ENCODE measurements around the gene ANP32E.
A peak's percentile ranks its signal among the peaks of the same experiment; 100 is the strongest.

Gene ANP32E

DNA sequence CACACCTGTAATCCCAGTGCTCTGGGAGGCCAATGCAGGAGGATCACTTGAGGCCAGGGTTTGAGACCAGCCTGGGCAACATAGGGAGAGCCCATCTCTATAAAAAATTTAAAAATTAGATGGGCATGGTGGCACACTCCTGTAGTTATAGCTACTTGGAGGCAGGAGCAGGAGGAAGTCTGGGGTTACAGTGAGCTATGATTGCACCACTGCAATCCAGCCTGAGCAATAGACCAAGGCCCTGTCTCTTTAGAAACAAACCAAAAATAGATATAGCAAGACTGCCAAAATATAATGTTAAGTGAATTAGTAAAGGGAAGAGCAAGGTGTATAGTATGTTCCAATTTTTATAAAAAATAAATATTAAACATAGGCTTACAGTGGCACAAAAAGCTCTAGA, 57.4 kb downstream of the ANP32E start:
- Mint-ChIP-seq H3K4me3 (no peak overlapping the region), H3K27me3 (no peaks in the 10 kb centered on the region), H3K4me1 (no peaks in the 10 kb centered on the region), H3K36me3 (ENCODE audit: low read depth) (no peaks in the 10 kb centered on the region), H3K27ac (no peak overlapping the region), H3K9me3 (no peaks in the 10 kb centered on the region)
- ATAC-seq (no peak), DNase-seq (no peak)

GRCh38 chr1:150176593-150176992, 59.3 kb downstream of the ANP32E start:
- Mint-ChIP-seq H3K27ac (no peak overlapping the region), H3K27me3 (no peaks in the 10 kb centered on the region), H3K4me3 (no peak overlapping the region), H3K4me1 (no peaks in the 10 kb centered on the region), H3K36me3 (ENCODE audit: low read depth) (no peaks in the 10 kb centered on the region), H3K9me3 (no peaks in the 10 kb centered on the region)
- DNase-seq (no peak), ATAC-seq (no peak)

GRCh38 chr1:150173141-150173585, 62.7 kb downstream of the ANP32E start:
- no peak for ATAC-seq
- peaks cover 6% of the 10 kb centered on the region for H3K4me1 Mint-ChIP-seq
- no peak for DNase-seq
- H3K27ac Mint-ChIP-seq, result no peak overlapping the region
- no peak overlapping the region for H3K4me3 Mint-ChIP-seq
- H3K36me3 Mint-ChIP-seq (ENCODE audit: low read depth), result no peaks in the 10 kb centered on the region
- no peaks in the 10 kb centered on the region for H3K27me3 Mint-ChIP-seq
- no peaks in the 10 kb centered on the region for H3K9me3 Mint-ChIP-seq

DNA sequence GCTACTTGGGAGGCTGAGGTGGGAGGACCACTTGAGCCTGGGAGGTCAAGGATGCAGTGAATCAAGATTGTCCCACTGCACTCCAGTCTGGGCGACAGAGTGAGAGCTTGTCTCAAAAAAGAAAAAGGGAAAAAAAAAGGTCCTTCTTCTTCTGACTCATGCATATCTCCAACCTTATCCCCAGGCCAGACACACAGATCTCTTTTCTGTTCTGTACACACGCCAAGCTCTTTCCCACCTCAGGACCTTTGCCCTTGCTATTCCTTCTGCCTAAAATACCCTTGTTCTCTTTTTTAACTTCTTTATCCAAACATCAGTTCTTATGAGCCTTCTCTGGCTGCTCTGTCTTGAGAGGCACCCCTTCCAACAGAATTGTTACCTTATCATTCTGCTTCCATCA, 64.1 kb downstream of the ANP32E start:
- ATAC-seq, result no peak
- H3K27me3 Mint-ChIP-seq, result no peaks in the 10 kb centered on the region

DNA sequence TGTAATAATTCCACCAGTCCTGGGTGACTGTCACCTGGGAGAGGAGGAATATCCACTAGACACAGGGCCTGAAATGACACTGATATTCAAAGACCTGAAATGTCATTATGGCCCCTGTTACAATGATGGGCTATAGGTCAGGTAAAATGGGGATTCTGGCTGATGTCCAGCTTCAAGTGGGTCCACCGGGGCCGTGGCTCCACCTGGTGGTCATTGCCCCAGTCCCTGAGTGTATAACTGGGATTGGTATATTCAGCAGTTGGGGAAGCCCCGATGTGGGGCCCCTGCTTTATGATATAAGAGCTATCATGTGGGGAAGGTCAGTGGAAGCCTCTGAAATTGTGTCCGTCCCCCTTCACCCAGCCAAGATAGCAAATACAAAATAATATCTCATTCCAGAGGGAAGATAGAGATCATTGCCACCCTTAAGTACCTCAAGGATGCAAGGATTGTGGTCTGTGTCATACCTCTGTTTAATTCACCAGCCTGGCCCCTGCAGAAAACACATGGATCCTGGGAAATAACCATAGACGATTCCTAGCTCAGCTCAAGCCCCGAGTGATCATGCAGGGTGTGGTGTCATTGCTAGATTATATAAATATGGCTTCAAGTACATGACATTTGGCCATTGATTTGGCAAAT, 66.8 kb downstream of the ANP32E start:
- Mint-ChIP-seq H3K9me3 (no peaks in the 10 kb centered on the region), H3K36me3 (ENCODE audit: low read depth) (no peaks in the 10 kb centered on the region), H3K27ac (no peak overlapping the region), H3K4me1 (peaks cover 21% of the 10 kb centered on the region), H3K27me3 (no peaks in the 10 kb centered on the region), H3K4me3 (no peak overlapping the region)
- DNase-seq (peak; percentile 72), ATAC-seq (peak; percentile 67)

More for the DNA sequence above, 64.1 kb downstream of the ANP32E start:
- H3K9me3 Mint-ChIP-seq, result no peaks in the 10 kb centered on the region
- no peak for DNase-seq
- no peak overlapping the region for H3K27ac Mint-ChIP-seq
- no peak overlapping the region for H3K4me3 Mint-ChIP-seq
- H3K36me3 Mint-ChIP-seq (ENCODE audit: low read depth), result no peaks in the 10 kb centered on the region
- peaks cover 6% of the 10 kb centered on the region for H3K4me1 Mint-ChIP-seq

Data from activated naive CD8-positive, alpha-beta T cell treated with anti-CD3 and anti-CD28 coated beads, Interleukin-2, amount 50 U/mL, for 24 hours (primary cell).